ENCODE measurements around the gene ZNF266.

The ZNF266 gene

DNA sequence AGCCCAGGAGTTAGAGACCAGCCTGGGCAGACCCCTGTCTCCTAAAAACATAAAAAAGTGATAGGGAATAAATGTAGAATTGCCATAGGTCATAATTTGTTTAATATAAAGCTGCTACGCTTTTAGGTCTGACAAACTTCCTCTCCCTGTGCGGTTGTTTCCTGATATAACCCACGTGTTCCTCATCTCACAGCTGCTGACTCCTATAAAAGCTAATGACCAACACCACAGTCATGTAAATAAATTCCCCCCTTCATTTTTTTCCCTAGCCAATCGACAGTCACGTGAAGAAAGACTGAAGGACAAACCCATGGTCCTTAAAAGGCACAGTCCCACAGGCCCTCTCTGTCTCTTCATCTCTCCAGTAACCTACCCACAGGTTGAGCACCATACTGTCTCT, 27.5 kb downstream of the ZNF266 start:
- peak overlapping the region; percentile 86 for H3K4me3 ChIP-seq (ENCODE audit: low read depth, low read length)
- TF ChIP-seq, protein P1, sequence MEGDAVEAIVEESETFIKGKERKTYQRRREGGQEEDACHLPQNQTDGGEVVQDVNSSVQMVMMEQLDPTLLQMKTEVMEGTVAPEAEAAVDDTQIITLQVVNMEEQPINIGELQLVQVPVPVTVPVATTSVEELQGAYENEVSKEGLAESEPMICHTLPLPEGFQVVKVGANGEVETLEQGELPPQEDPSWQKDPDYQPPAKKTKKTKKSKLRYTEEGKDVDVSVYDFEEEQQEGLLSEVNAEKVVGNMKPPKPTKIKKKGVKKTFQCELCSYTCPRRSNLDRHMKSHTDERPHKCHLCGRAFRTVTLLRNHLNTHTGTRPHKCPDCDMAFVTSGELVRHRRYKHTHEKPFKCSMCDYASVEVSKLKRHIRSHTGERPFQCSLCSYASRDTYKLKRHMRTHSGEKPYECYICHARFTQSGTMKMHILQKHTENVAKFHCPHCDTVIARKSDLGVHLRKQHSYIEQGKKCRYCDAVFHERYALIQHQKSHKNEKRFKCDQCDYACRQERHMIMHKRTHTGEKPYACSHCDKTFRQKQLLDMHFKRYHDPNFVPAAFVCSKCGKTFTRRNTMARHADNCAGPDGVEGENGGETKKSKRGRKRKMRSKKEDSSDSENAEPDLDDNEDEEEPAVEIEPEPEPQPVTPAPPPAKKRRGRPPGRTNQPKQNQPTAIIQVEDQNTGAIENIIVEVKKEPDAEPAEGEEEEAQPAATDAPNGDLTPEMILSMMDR (conservative IDR thresholded peaks at IDR 0.05; ENCODE audit: low read depth, low read length): no peak
- no peak for DNase-seq (ENCODE audit: low read depth)

DNA sequence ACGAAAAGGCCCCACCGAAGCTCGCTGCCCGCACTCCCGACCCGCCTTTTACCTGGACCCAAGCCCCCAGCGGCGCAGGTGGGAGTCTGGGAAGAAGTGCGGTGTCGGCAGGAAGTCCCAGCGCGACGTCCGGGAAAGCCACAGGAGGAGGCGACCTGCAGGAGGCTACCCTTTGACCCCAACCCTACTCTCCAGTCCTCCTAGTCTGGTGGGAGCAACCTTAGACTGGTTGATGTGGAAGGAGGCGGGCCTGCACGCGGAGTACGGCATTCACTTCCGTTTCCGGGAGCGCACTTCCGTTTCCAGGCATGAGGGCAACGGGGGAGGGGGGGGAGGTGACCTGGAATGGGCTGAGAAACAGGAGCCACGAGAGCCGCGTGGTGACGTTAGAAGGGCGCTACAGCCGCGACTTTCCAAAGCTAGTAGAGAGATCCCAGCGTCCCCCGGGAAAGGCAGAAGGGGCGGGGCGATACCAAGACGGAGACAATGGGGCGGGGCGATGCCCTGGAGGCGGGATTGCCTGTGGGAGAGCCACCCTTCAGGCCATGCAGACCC, 28.5 kb downstream of the ZNF266 start:
- peak; percentile 91 for DNase-seq (ENCODE audit: low read depth)
- peak overlapping the region; percentile 86 for H3K4me3 ChIP-seq (ENCODE audit: low read depth, low read length)
- TF ChIP-seq, protein P1 (conservative IDR thresholded peaks at IDR 0.05; ENCODE audit: low read depth, low read length): no peak

DNA sequence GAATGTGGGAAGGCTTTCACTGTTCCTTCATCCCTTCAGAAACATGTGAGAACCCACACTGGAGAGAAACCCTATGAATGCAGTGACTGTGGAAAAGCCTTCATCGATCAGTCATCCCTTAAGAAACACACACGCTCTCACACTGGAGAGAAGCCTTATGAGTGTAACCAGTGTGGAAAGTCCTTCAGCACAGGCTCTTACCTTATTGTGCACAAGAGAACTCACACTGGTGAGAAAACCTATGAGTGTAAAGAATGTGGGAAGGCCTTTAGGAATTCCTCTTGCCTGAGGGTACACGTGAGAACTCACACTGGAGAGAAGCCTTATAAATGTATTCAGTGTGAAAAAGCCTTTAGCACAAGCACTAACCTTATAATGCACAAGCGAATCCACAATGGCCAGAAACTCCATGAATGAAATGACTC, 54.0 kb downstream of the ZNF266 start:
- H3K4me3 ChIP-seq (ENCODE audit: low read depth, low read length): no peak overlapping the region
- TF ChIP-seq, protein P1 (conservative IDR thresholded peaks at IDR 0.05; ENCODE audit: low read depth, low read length): no peak
- DNase-seq (ENCODE audit: low read depth): peak; percentile 5

DNA sequence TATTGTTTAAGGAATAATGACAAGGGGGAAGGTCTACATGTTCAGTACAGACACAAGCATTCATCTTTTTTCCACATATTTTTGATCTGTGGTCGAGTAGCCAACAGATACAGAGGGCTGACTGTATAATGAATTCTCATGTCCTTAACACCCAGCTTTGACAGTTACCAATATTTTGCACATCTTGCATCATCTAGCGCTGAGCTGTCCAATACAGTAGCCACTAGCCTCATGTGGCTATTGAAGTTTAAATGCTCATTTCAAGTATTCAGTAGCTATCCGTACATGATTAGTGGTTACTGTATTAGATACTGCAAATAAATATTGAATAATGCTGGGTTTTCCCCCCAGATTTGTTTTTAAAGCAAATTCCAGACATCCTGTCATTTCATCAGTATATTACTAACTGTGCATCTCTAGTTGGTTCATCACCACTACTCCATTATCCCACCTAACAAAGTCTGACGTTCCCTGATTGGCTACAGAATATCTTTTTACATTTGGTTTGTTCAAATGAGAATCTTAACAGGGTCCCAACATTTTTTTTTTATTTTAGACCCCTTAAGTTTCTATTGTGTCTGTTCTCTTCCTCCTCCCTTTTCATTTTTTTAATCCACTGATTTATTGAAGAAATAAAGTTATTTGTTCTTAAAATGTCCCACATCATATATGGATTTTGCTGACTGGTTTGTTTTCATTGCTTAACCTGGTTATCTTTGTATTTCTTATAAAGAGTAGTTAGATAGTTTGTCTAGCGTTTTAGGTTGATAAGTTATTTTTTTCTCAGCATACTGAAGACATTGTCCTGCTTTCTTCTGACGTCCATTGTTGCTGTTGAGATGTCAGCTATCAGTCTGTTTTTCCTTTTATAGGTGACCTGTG, 64.4 kb downstream of the ZNF266 start:
- TF ChIP-seq, protein P1 (conservative IDR thresholded peaks at IDR 0.05; ENCODE audit: low read depth, low read length): no peak
- no peak overlapping the region for H3K4me3 ChIP-seq (ENCODE audit: low read depth, low read length)
- DNase-seq (ENCODE audit: low read depth): peak; percentile 0

DNA sequence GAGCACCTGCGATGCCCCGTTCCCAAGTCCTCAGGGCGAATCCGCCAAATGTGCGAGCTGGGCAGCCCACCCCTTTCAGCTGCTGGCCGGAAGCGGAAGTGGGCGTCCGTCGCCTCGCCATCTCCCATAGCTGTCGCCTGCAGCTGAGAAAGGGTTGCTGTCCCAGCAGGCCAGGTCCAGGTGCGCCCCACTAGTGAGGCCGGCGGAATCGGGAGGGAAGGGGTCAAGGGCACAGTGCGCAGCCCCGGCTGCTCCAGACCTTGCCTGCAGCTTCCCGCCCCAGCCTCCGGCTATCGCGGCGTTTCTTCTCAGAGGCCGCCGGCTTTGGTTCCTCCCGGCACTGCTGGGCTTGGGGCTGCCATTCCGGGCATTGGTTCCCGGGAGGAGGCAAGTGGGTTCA, 72.5 kb downstream of the ZNF266 start, which contains the start of gene ZNF177:
TSS of gene ZNF177 (plus strand) at position 109 of the 400 bp plus-strand sequence. CDS start 15,299 bp downstream, outside the sequence.
- TF ChIP-seq, protein P1 (conservative IDR thresholded peaks at IDR 0.05; ENCODE audit: low read depth, low read length): no peak
- peak; percentile 4 for DNase-seq (ENCODE audit: low read depth)
- peak within 1 kb of the TSS; percentile 58 for H3K4me3 ChIP-seq (ENCODE audit: low read depth, low read length)
